Measurements from ENCODE around the gene BCAS3.

DNA sequence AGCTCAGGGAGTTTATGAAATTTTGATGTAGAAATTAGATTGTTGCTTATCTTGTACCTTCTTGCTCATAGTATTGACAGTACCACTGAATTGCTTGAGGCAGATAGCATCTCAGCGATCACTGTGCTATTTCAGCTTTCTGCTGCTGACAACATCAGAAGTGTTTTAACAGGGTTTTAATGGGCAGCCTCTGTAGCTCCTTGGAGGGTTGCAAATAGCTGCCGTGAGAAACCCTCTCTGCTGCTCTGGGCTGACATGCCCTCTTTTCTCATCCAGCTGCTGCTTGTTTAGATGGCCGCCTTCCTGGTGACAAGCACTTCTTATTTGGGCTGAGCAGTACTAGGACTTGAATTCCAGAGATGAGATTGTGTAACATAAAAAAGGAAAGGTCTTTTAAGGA is 541.8 kb downstream of the BCAS3 start:
- TF ChIP-seq, protein P1, sequence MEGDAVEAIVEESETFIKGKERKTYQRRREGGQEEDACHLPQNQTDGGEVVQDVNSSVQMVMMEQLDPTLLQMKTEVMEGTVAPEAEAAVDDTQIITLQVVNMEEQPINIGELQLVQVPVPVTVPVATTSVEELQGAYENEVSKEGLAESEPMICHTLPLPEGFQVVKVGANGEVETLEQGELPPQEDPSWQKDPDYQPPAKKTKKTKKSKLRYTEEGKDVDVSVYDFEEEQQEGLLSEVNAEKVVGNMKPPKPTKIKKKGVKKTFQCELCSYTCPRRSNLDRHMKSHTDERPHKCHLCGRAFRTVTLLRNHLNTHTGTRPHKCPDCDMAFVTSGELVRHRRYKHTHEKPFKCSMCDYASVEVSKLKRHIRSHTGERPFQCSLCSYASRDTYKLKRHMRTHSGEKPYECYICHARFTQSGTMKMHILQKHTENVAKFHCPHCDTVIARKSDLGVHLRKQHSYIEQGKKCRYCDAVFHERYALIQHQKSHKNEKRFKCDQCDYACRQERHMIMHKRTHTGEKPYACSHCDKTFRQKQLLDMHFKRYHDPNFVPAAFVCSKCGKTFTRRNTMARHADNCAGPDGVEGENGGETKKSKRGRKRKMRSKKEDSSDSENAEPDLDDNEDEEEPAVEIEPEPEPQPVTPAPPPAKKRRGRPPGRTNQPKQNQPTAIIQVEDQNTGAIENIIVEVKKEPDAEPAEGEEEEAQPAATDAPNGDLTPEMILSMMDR (IDR thresholded peaks at IDR 0.05; ENCODE audit: insufficient read depth, low read depth, low read length) = no peak
- TF ChIP-seq EZH2 (IDR thresholded peaks at IDR 0.05; ENCODE audit: insufficient read depth, low read length) = no peak
